ENCODE data around the gene VASH1. TPM values are rescaled to one million over a fixed set of nuclear protein-coding genes. Genes with fewer than 3 reads are reported as not detected.
A peak's percentile ranks its signal among the peaks of the same experiment; 100 is the strongest.

VASH1 gene
- total RNA-seq, 1 donor from 2014 or later, result 10.3 TPM

DNA sequence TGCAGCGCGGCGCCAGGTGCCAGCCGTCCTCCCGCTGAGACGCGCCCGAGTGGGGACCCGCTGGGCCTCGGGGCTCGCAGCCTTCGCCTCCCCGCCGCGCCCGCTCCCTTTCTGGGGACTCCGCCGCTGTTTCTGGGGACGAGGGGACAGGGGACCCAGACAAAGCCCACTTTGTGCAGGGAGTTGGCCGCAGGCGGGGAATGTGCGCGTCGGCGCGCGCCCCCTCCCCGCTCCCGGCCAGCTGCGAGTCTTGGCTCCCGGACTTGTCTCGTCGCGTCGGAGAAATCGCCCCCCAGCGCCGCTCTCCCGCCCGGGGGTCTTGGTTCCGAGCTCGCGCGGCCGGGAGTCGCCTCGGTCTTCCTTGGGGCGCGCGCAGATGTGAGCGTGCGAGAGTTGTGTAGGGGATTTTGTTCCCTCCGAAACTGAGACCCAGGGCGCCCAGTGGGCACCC lies 717 bp downstream of the VASH1 start:
- Histone ChIP-seq H4K20me1 (ENCODE audit: low read depth) (peaks cover 6% of the 10 kb centered on the region), H3K9ac (no peak overlapping the region), H3K79me2 (ENCODE audit: low read depth) (no peaks in the 10 kb centered on the region), H2AFZ (replicated peaks) (peak overlapping the region; percentile 99), H3K36me3 (no peaks in the 10 kb centered on the region), H3K27me3 (peaks cover 62% of the 10 kb centered on the region), H3K9me3 (ENCODE audit: low read depth) (no peaks in the 10 kb centered on the region), H3K4me2 (peak overlapping the region; percentile 99), H3K4me1 (peaks cover 7% of the 10 kb centered on the region), H3K4me3 (peak overlapping the region; percentile 67), H3F3A (ENCODE audit: low read depth) (no peaks in the 10 kb centered on the region), H3K27ac (no peak overlapping the region)
- Mint-ChIP-seq H3K36me3 (peaks cover 5% of the 10 kb centered on the region), H3K27ac (peak overlapping the region; percentile 93), H3K4me1 (peaks cover 35% of the 10 kb centered on the region), H3K9me3 (no peaks in the 10 kb centered on the region), H3K27me3 (ENCODE audit: insufficient read depth, low read depth) (peaks cover 7% of the 10 kb centered on the region), H3K4me3 (peak overlapping the region; percentile 95)
- no peak for DNase-seq (ENCODE audit: low spot score)
- TF ChIP-seq, protein P1, sequence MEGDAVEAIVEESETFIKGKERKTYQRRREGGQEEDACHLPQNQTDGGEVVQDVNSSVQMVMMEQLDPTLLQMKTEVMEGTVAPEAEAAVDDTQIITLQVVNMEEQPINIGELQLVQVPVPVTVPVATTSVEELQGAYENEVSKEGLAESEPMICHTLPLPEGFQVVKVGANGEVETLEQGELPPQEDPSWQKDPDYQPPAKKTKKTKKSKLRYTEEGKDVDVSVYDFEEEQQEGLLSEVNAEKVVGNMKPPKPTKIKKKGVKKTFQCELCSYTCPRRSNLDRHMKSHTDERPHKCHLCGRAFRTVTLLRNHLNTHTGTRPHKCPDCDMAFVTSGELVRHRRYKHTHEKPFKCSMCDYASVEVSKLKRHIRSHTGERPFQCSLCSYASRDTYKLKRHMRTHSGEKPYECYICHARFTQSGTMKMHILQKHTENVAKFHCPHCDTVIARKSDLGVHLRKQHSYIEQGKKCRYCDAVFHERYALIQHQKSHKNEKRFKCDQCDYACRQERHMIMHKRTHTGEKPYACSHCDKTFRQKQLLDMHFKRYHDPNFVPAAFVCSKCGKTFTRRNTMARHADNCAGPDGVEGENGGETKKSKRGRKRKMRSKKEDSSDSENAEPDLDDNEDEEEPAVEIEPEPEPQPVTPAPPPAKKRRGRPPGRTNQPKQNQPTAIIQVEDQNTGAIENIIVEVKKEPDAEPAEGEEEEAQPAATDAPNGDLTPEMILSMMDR (IDR thresholded peaks at IDR 0.05), result no peak
- TF ChIP-seq EZH2phosphoT487 (IDR thresholded peaks at IDR 0.05) (peak; percentile 32), EZH2 (IDR thresholded peaks at IDR 0.05) (peak; percentile 48)

DNA sequence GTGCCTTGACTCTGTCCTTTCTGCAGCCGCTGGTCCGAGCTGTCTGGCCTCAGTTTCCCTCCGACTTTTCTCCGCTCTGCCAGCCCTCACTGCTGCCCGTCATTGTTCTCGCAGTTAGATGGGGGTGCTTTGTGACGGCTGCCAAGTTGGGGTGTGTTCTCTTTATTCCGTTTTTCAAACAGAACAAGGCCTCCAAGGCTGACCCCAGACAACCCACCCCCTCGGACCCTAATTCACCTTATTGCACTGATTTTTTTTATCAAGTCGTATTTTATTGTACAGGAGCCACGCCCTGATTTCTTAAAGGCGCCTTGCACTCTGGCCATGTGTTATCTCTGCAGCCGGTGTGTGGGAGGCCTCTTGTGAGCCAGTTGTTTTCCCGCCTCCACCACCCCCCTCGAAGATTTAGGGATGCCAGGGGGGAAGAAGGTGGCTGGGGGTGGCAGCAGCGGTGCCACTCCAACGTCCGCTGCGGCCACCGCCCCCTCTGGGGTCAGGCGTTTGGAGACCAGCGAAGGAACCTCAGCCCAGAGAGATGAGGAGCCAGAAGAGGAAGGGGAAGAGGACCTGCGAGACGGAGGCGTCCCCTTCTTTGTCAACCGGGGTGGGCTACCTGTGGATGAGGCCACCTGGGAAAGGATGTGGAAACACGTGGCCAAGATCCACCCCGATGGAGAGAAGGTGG lies 1.3 kb downstream of the VASH1 start:
- Histone ChIP-seq H3K4me3 (peak overlapping the region; percentile 67), H3K79me2 (ENCODE audit: low read depth) (no peaks in the 10 kb centered on the region), H3K4me2 (peak overlapping the region; percentile 99), H3K27me3 (peaks cover 62% of the 10 kb centered on the region), H3K27ac (no peak overlapping the region), H3K9ac (no peak overlapping the region), H3K9me3 (ENCODE audit: low read depth) (no peaks in the 10 kb centered on the region), H3F3A (ENCODE audit: low read depth) (no peaks in the 10 kb centered on the region), H3K36me3 (no peaks in the 10 kb centered on the region), H3K4me1 (peaks cover 8% of the 10 kb centered on the region), H2AFZ (replicated peaks) (peak overlapping the region; percentile 99), H4K20me1 (ENCODE audit: low read depth) (peaks cover 6% of the 10 kb centered on the region)
- Mint-ChIP-seq H3K27me3 (ENCODE audit: insufficient read depth, low read depth) (peaks cover 7% of the 10 kb centered on the region), H3K4me3 (peak overlapping the region; percentile 95), H3K36me3 (peaks cover 5% of the 10 kb centered on the region), H3K9me3 (no peaks in the 10 kb centered on the region), H3K27ac (peak overlapping the region; percentile 93), H3K4me1 (peaks cover 38% of the 10 kb centered on the region)
- TF ChIP-seq EZH2 (IDR thresholded peaks at IDR 0.05) (no peak), EZH2phosphoT487 (IDR thresholded peaks at IDR 0.05) (no peak)
- TF ChIP-seq, protein P1 (IDR thresholded peaks at IDR 0.05), result no peak
- DNase-seq (ENCODE audit: low spot score), result no peak

DNA sequence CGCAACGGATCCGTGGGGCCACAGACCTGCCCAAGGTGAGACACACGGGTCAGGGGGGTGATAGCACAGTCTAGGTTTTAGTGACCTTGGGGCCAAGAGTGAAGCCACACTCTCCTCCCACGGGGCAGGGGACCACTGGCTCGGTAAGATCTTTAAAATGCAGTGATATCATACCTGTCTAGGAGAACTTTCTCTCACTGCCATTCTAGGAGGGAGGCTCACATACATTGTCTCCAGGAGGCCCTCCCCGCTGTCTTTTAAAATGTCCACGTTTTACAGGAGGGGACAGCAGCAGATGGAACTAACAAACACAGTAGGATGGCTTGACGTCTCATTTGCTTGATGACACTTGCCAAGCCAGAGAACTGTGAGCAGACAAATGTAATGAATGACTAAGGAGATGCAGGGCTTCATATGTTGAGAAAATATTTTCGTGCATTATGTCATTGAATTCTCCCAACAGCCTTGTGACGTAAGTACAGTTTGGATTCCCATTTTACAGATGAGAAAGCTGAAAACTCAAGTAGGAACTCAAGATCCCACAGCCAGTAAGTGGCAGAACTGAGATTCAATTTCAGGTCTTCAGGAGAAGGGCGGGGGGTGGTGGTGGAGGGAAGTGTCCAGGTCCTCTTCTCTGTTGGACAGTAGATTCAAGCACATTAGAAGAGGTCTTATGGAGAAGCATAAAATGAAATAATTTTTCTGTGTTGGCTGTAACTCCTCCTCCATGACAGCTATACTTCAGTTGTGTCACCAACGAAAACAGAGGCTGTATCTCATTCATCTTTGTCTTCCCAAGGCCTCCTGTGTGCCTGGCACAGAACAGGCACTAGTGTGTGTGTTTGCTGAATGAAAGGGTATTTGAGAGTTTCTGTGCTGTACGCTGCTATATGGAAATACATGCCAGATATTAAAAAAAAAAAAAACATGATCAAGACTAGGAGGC lies 2.1 kb downstream of the VASH1 start:
- peaks cover 61% of the 10 kb centered on the region for H3K27me3 ChIP-seq

More for the DNA sequence above, 2.1 kb downstream of the VASH1 start:
- no peaks in the 10 kb centered on the region for H3F3A ChIP-seq (ENCODE audit: low read depth)
- Mint-ChIP-seq H3K36me3 (peaks cover 5% of the 10 kb centered on the region), H3K27ac (no peak overlapping the region), H3K4me3 (peak overlapping the region; percentile 95), H3K9me3 (no peaks in the 10 kb centered on the region), H3K4me1 (peaks cover 46% of the 10 kb centered on the region), H3K27me3 (ENCODE audit: insufficient read depth, low read depth) (peaks cover 7% of the 10 kb centered on the region)
- TF ChIP-seq EZH2phosphoT487 (IDR thresholded peaks at IDR 0.05), result no peak
- TF ChIP-seq EZH2 (IDR thresholded peaks at IDR 0.05), result no peak
- TF ChIP-seq, protein P1 (IDR thresholded peaks at IDR 0.05), result no peak
- no peaks in the 10 kb centered on the region for H3K36me3 ChIP-seq
- H3K9me3 ChIP-seq (ENCODE audit: low read depth), result no peaks in the 10 kb centered on the region
- H4K20me1 ChIP-seq (ENCODE audit: low read depth), result peaks cover 14% of the 10 kb centered on the region
- no peak overlapping the region for H3K4me2 ChIP-seq
- H3K4me1 ChIP-seq, result peaks cover 16% of the 10 kb centered on the region
- no peak overlapping the region for H3K27ac ChIP-seq
- H2AFZ ChIP-seq (replicated peaks), result no peak overlapping the region
- no peak overlapping the region for H3K9ac ChIP-seq
- H3K4me3 ChIP-seq, result no peak overlapping the region
- no peak for DNase-seq (ENCODE audit: low spot score)
- no peaks in the 10 kb centered on the region for H3K79me2 ChIP-seq (ENCODE audit: low read depth)
